GM21423 (cell line): ENCODE measurements around the gene CELA3A.
A peak's percentile ranks its signal among the peaks of the same experiment; 100 is the strongest.
"Not testable (repeated sequence)": the region's sequence is repeated elsewhere in the genome, so short reads cannot be mapped to it uniquely, and the experiment has no call there.

Experiments used
- ATAC-seq: cut with Tn5 transposase; IDR thresholded peaks from one replicate; pipeline ENCODE4 v1.9.1; 2021; ENCODE audit warnings: mild to moderate bottlenecking, moderate library complexity; ENCODE audit not compliant: unreplicated experiment

Gene CELA3A

DNA sequence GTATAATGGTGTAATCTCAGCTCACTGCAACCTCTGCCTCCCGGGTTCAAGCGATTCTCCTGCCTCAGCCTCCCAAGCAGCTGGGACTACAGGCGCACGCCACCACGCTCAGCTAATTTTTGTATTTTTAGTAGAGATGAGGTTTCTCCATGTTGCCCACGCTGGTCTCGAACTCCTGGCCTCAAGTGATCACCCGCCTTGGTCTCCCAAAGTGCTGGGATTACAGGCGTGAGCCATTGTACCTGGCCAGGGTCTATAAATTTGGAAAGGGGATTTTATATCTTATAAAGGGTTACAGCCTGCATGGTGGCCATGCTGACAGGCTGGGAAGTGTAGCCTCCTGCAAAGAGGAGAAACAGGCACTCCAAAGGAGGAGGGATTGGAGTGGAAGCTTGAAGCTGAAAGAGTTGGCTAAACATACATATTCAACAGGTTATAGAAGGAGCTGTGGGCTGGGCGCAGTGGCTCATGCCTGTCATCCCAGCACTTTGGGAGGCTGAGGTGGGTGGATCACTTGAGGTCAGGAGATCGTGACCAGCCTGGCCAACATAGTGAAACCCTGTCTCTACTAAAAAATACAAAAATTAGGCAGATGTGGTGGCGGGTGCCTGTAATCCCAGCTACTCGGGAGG, 13.2 kb downstream of the CELA3A start:
- ATAC-seq = not testable (repeated sequence)

- ATAC-seq = no peak
Observed at GRCh38 chr1:22018583-22019559, 17.4 kb downstream of the CELA3A start.

DNA sequence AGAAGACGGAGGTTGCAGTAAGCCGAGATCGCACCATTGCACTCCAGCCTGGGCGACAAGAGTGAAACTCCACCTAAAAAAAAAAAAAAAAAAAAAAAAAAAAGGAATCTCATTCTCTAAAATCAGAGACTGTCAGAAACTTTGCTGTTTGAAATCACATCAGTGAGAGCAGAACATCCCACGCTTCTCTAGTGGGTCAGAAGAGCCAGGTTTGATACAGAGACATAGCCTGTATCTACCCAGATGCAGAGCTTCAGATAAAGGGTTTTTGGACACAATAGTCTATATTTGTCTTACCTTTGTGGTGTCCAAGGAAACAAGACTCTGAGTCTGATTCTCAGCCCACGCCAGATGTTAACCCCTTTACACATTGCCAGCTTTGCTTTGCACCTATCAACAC, 19.6 kb downstream of the CELA3A start:
- ATAC-seq = no peak

DNA sequence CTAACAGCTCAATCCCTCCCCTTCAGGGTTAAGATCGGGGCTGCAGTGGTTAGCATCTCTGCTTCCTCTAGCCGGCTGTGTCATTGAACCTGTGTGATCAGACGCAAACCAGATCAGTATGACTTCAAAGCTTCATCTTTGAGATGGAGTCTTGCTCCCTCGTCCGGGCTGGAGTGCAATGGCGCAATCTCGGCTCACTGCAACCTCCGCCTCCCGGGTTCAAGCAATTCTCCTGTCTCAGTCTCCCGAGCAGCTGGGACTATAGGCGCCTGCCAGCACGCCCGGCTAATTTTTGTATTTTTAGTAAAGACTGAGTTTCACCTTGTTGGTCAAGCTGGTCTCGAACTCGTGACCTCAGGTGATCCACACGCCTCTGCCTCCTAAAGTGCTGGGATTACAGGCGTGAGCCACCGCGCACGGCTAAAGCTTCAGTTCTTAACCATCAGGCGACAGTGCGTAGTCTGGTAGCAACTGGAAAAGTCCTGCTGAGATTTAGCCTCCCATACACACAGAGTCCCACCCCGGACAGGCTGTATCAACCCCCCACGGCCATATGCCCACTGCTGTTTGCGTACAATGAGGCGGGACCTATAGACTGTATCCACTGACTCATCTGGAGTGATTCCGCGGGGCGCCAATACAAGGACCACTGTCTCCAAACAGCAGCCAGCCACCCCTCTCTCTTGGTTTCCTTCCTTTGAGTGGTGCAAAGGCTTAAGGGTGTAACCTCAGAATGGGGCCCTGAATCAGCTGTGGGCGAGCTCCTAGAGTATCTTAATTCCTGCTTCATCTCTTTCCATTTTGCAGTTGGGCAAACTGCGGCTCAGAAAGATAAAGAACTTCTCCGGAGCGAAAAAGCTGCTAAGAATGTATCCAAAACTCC, 23.3 kb downstream of the CELA3A start:
- peak; percentile 36 for ATAC-seq

- ATAC-seq = peak; percentile 68
Observed at GRCh38 chr1:22025368-22026155, 24.1 kb downstream of the CELA3A start.

DNA sequence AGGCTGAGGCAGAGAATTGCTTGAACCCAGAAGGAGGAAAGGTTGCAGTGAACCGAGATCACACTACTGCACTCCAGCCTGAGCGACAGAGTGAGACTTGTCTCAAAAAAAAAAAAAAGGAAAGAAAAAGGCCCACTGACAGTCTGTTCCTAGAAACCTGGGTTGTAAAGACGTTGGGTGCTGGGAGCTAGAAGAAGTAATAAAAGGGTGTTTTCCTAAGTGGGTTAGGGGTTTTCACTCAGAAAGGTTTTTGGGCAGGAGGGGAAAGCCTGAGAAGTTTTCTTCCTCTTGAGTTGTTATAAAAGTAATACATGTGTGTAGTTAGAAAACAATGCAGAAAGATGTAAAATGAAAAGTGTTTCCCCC, 25.4 kb downstream of the CELA3A start:
- ATAC-seq = no peak

- ATAC-seq = no peak
Observed at GRCh38 chr1:22030057-22030456, 28.6 kb downstream of the CELA3A start.

DNA sequence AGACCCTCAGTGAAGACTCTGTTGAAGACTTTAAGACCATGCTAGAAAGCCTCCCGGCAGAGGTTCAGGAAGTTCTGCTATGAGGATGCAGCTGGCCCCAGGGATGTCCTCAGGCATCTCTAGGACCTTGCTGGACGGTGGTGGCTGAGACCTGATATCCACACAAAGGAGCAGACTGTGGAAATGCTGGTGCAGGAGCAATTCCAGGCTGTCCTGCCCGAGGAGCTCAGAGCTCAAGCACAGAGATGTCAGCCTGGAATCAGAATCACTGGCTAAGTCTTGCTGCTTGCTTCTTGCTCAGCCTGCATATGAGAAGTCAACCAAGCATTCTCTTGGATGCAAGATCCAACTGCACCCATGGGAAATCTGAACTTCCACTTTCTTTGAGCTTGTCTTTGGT, 29.0 kb downstream of the CELA3A start:
- no peak for ATAC-seq

DNA sequence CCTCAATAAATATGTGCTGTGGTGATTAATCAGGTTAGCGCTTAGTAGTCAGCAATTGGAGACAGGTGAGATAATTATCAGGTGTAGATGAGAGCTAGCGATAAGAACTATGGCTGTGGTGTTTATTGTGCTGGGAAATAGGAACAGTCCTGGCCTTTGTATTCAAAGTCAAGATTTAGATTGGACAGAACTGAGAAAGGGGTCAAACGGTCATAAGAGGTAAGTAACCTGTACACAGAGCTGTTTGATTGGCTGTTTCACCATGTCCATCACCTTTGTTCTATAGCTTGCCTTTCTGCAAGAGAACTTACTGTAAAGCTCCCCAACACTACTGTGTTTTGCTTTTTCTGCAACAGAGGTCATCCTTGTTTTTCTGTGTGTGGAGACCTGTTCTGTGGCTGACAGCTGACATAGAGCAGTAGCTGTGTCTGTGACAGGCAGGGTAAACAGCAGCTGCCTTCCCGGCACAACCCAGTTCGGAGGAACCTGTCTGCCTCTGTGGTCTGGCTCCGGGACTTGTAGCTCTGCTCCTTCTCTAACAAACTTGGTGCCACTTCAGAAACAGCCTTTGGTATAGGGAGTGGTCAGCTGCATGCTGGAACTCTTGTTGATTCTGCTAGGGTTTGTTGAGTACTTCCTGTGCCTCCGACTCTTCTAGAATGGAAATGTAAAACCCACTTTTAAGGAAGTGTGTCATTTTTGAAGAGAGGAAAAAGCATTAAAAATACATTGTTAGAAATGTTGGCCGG, 29.9 kb downstream of the CELA3A start:
- no peak for ATAC-seq

GRCh38 chr1:22034834-22035233, 33.4 kb downstream of the CELA3A start:
- ATAC-seq = not testable (repeated sequence)

DNA sequence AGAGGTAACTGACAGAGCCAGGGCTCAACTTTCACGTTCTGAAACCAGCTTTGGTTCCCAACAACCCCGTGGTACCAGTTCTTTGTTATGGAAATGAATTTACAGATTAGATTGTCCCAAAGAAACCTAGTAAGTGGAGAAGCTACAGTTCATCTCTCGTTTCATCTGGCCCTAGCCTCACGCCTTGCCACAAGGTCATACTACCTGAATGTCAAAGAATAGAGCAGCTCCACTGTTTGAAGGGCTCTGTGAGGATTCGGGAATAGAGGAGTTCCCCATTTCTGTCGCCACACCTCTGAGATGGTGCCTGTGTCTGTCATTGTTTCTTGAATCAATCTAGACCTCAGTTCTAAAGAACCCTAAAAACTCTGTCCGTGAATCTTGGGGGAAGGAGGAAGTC, 36.1 kb downstream of the CELA3A start:
- no peak for ATAC-seq

GRCh38 chr1:22038036-22038435, 36.6 kb downstream of the CELA3A start:
- no peak for ATAC-seq

DNA sequence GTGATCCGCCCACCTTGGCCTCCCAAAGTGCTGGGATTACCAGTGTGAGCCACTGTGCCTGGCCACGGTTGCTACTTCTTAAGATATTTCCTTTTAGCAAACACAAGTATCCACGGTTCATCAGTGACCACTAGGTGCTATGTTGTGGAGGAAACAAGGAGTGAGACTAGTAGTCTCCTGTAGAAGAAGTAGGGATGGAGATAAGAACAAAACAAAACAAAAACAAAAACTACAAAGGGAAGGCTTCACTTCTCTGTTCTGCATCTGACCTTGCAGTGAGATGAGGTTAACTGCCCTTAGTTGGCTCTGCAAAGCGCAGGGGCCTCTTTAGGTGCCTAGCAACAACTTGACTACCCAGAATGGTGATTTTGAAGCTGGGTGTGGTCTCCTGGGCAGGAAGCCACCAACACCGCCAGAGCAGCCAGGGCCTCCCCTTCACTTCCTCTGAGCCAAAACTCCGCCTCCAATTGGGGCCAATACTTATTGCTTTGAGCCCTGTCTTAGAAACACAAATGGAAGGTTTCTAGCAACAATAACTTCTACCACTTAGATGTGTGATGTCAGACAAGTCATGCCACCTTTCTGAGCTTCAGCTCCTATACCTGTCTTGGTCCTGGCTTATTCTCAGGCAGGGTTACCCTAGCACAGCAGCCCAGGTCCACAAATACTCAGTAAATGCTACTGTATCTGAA, 38.3 kb downstream of the CELA3A start:
- peak; percentile 96 for ATAC-seq

DNA sequence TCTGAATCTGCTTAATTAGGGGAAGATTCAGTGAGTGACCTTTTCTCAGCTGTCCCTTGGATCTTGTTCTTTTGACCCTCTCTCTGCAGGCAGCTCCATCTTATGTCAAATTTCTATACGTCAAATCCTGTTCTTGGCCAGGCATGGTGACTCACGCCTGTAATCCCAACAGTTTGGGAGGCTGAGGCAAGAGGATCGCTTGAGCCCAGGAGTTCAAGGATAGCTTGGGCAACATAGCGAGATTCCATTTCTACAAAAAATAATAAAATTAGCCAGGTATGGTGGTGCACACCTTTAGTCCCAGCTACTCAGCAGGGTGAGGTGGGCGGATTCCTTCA, 38.8 kb downstream of the CELA3A start:
- no peak for ATAC-seq

- ATAC-seq = no peak
Observed at GRCh38 chr1:22041505-22041904, 40.0 kb downstream of the CELA3A start.

DNA sequence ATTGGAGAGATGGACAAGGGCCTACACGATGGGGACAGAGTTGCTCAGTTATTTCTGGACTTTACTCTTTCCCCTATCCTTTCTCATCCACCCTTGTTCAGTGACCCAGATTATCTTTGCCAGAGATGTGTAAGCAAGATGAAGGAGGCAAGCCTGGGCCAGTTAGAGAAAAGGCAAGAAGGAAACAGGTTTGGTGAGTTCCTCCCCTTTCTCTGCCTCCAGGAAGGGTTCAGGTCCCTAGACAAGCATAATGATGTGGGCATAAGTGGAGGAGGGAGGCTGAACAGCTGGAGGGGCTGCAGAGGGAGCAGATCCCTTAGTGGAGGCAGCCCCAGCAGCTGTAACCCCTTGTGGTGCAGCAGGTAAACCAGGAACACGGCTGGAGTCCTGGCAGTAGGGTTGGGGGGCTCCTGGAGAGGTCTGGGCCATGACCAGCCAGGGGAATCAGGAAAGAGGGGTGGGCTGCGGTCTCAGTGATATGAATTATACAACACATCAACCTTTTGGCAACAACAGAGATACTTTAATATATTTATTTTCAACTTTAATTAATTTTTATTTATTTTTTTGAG, 41.8 kb downstream of the CELA3A start:
- no peak for ATAC-seq

GRCh38 chr1:22044690-22045420, 43.4 kb downstream of the CELA3A start:
- ATAC-seq = no peak

GRCh38 chr1:22045604-22046228, 44.3 kb downstream of the CELA3A start:
- ATAC-seq = no peak
